DOHH2 (cell line): ENCODE data around the gene ANKDD1B.

Experiments used
- EZH2phosphoT487 ChIP-seq: fragments of 200-600 bp; sonication (generic); IDR thresholded peaks from 2 replicates; pipeline ENCODE4 v1.6.1; 2017; ENCODE audit warnings: borderline replicate concordance, mild to moderate bottlenecking, antibody characterized with exemption, low read length, moderate library complexity, mixed read lengths
- TF ChIP-seq, protein P1 (sequence below): fragments of 200-600 bp; sonication (generic); IDR thresholded peaks from one replicate; pipeline ENCODE4 v1.5.1; 2014; ENCODE audit warnings: antibody characterized with exemption, mild to moderate bottlenecking, low read depth, low read length; ENCODE audit not compliant: poor library complexity, severe bottlenecking

DNA sequence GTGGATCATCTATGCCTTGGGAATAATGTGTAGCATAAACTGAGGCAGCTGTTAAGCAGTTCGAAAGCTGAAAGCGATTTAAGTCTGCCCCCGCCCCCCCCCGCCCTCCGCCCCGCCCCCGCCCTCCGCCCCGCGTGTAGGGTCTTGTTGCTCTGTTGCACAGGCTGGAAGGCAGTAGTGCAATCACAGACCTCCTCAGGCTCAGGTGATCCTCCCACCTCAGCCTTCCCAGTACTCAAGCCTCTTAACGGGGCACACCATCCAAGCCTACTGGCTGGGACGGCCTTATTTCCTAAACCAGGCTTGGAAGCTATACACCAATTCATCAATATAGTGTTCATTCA, 945 bp downstream of the ANKDD1B start:
- TF ChIP-seq, protein P1, sequence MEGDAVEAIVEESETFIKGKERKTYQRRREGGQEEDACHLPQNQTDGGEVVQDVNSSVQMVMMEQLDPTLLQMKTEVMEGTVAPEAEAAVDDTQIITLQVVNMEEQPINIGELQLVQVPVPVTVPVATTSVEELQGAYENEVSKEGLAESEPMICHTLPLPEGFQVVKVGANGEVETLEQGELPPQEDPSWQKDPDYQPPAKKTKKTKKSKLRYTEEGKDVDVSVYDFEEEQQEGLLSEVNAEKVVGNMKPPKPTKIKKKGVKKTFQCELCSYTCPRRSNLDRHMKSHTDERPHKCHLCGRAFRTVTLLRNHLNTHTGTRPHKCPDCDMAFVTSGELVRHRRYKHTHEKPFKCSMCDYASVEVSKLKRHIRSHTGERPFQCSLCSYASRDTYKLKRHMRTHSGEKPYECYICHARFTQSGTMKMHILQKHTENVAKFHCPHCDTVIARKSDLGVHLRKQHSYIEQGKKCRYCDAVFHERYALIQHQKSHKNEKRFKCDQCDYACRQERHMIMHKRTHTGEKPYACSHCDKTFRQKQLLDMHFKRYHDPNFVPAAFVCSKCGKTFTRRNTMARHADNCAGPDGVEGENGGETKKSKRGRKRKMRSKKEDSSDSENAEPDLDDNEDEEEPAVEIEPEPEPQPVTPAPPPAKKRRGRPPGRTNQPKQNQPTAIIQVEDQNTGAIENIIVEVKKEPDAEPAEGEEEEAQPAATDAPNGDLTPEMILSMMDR, result no peak
- no peak for TF ChIP-seq EZH2phosphoT487
